C4-2B (cell line): Measurements from ENCODE around the gene PROK1.

ENCODE experiments used
- H3K27ac ChIP-seq: fragments of 450-650 bp; 2 replicates; pipeline ENCODE4 v1.5.1; 2017
- CTCF ChIP-seq: fragments of 450-650 bp; conservative IDR thresholded peaks from 2 replicates; pipeline ENCODE4 v1.5.1; 2017; ENCODE audit warnings: mild to moderate bottlenecking
- ZFX ChIP-seq: fragments of 450-650 bp; IDR thresholded peaks from 2 replicates; pipeline ENCODE4 v1.6.1; 2017

The PROK1 gene

GRCh38 chr1:110483308-110483685 is 32.3 kb downstream of the PROK1 start:
- H3K27ac ChIP-seq: no peak overlapping the region
- TF ChIP-seq ZFX (no peak), CTCF (no peak)

GRCh38 chr1:110484801-110485200 is 33.9 kb downstream of the PROK1 start:
- TF ChIP-seq ZFX: no peak
- no peak for TF ChIP-seq CTCF
- H3K27ac ChIP-seq: no peak overlapping the region

GRCh38 chr1:110485725-110486124 is 34.8 kb downstream of the PROK1 start:
- H3K27ac ChIP-seq: no peak overlapping the region
- TF ChIP-seq ZFX: no peak
- no peak for TF ChIP-seq CTCF

GRCh38 chr1:110487726-110488125 is 36.8 kb downstream of the PROK1 start:
- TF ChIP-seq ZFX (no peak), CTCF (no peak)
- no peak overlapping the region for H3K27ac ChIP-seq

GRCh38 chr1:110488161-110488560 is 37.2 kb downstream of the PROK1 start:
- no peak overlapping the region for H3K27ac ChIP-seq
- TF ChIP-seq CTCF (no peak), ZFX (no peak)

GRCh38 chr1:110488867-110489266 is 37.9 kb downstream of the PROK1 start:
- H3K27ac ChIP-seq: no peak overlapping the region
- TF ChIP-seq CTCF (no peak), ZFX (no peak)

- no peak overlapping the region for H3K27ac ChIP-seq
- TF ChIP-seq ZFX (no peak), CTCF (no peak)
Observed at GRCh38 chr1:110489406-110489805, 38.5 kb downstream of the PROK1 start.
